CD4-positive, alpha-beta T cell treated with Interleukin-6 at 100 ng/mL for 8 hours (primary cell): ENCODE data around the gene PTPRC.

ENCODE experiments used
- DNase-seq: peaks from one replicate; pipeline ENCODE4 v3.0.0-alpha.2; 2020; ENCODE audit warnings: mixed read lengths, low spot score

Gene PTPRC

GRCh38 chr1:198643808-198644207, 5.0 kb downstream of the PTPRC start:
- no peak for DNase-seq

DNA sequence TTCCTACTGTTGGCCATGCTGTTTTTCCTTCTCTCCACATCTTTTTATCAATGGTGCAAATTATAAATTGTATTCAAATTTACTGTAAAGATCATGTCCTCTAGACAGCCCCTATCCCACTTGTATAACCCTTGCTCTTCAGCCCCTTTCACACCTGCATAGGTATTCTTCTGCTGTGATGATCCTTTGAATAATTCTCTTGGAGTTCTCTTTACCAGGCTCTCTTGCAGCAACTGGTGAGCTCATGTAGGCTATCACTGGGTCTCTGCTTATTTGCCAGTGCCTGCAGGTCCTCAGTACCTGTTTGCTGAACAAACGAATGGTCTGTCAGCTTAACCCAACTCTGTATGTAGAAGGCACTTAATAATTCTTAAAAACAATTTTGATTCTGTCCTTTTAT, 8.2 kb downstream of the PTPRC start:
- DNase-seq, result no peak

DNA sequence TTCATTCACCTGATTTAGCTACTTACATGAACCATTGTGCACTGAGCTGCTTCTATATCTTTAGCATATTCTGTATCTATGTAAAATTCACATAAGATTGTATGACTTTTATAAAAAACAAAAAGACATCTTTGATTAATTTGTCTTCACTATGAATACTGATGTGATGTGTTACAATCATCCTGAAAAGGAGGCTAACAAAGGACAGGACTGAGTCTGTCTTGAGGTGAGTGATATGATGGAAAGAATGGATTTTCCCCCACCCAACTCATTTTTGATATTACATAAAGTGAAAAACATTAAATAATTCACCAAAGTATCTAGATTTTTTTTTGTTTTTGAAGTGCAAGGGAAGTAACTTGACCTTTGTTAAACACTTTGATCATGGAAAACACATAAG, 9.8 kb downstream of the PTPRC start:
- no peak for DNase-seq

- no peak for DNase-seq
Measured at GRCh38 chr1:198649232-198649967, 10.6 kb downstream of the PTPRC start.

DNA sequence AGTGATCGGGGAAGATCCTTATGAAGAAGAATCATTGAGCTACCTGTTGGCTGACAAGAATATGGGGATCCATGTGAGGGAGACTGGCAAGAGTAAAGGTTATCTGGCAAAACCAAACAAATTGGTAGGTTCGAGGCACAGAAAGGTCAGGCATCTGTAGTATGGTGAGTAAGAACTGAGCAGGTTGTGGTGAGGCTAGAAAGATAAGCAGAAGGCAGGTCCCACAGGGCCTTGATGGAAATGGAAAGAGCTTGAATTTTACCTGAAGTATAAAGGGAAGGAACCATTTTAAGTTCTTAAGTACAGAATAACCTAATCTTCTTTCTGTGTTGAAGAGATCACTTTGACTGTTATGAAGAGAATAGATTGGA, 11.1 kb downstream of the PTPRC start:
- DNase-seq, result no peak

- no peak for DNase-seq
Measured at GRCh38 chr1:198650506-198650905, 11.7 kb downstream of the PTPRC start.

DNA sequence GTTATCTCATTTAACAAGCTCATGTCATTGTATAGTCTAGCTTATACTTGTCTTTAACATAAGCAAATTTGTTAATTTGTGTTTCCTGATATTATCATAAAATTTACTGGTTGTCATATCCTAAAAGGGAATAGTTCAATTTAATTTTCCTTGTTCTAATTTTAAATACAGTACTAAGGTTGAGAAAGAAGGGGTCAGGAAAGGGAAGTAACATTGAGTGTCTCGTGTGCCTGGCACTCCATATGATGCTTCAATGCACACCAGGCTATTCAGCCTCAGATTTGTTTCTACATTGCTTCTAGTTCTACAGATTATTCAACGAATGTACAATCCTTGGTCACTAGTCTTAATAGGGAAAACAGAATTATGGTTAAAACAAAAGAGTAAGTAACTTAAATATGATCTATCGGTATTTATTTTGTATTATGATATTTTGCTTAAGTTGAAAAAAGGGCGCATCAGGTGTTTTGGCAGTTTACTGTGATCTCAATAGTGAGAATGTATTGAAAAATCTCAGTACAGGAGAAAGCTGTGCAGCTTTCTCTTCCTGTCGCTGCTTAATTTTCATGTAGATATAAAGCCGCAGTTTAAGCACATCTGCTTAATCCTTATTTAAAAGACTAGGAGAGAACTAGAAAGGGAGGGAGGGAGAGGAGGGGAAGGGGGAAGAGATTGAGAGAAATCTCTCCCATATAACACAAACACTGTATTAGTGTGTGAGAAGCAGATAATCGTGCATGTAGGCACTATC, 13.0 kb downstream of the PTPRC start:
- no peak for DNase-seq

DNA sequence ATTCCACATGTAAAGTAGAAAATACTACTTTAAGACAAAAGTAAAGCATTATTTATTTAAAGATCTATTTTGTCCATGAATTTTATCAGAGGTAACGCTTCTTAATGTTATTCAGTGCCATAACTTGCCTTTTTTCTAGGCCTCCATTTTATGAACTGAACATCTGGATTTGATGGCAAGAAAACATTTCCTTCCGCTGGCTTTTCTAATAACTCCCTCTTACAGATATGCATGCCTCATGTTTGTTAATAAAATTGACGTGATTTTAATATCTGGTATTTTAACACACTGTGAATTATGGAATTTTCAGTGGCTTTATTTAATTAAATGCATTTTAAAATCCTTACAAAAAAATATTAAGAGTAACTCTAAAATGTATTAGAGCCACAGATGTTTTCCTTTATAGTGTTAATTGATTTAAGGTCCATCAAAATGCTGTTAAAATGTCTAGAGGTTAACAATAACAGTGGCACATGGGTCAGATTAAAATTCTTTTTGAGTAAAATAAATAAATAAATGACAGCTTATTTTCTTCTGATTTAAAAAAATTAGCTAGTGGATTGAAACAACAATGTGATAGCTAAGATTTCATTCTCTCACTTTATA, 15.1 kb downstream of the PTPRC start:
- no peak for DNase-seq

- DNase-seq, result no peak
Measured at GRCh38 chr1:198655459-198656121, 16.8 kb downstream of the PTPRC start.

GRCh38 chr1:198656500-198656932, 17.7 kb downstream of the PTPRC start:
- DNase-seq, result peak; percentile 87

GRCh38 chr1:198657550-198658064, 18.8 kb downstream of the PTPRC start:
- DNase-seq, result peak; percentile 47

GRCh38 chr1:198660341-198661261, 21.8 kb downstream of the PTPRC start:
- DNase-seq, result no peak

DNA sequence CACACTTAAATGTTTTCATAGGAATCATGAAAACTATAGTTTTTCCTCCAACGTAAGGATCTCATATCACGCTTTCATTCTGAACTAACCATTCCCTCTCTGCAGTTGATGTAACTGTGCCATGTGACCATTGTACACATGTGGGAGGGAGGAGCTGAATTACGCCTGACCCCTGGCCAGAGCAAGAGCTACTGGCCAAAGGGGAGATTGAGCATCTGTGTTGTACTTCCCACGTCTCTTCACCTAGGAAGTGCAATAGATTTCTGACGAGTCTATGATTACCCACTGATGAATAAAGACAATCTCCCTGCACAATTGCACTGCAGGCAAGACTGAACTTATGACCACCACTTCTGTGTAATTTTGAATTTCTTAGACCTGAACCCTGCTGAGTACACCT, 24.0 kb downstream of the PTPRC start:
- no peak for DNase-seq

- no peak for DNase-seq
Measured at GRCh38 chr1:198664068-198664788, 25.4 kb downstream of the PTPRC start.

GRCh38 chr1:198667186-198667585, 28.3 kb downstream of the PTPRC start:
- no peak for DNase-seq

DNA sequence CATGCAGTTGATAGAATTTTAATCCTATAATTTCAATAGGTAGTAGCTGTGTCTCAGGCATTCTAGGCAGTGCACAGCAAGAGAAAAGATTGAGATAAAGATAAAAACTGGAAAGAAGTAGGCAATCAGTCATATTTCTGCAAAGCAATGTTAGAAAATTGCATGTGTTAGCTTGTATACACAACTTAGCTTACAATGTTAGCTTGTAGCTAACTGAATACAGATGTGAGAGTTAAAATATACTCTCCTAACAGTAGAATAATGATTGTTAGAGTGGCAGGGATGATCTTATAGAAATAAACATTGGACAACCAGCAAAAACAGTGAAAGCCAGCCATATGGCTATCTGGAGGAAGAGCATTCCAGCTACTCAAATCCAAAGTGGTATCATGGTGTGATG, 29.0 kb downstream of the PTPRC start:
- no peak for DNase-seq

- peak; percentile 64 for DNase-seq
Measured at GRCh38 chr1:198669023-198669698, 30.3 kb downstream of the PTPRC start.

GRCh38 chr1:198669771-198670170, 30.9 kb downstream of the PTPRC start:
- no peak for DNase-seq

GRCh38 chr1:198671136-198671535, 32.3 kb downstream of the PTPRC start:
- no peak for DNase-seq

- no peak for DNase-seq
Measured at GRCh38 chr1:198672124-198672523, 33.3 kb downstream of the PTPRC start.
